Brain microvascular endothelial cell (primary cell): ENCODE data around the gene ROBO1.

ENCODE experiments used
- DNase-seq: peaks from one replicate; pipeline ENCODE4 v3.0.0-alpha.2; 2020
- H3K27ac ChIP-seq: fragments of 250-450 bp; sonication (Bioruptor Pico); 2 replicates; pipeline ENCODE4 v1.5.1; 2020; ENCODE audit warnings: mild to moderate bottlenecking, moderate library complexity
- H3K27me3 ChIP-seq: fragments of 250-450 bp; sonication (Bioruptor Pico); replicated peaks from 2 replicates; pipeline ENCODE4 v1.5.1; 2020; ENCODE audit warnings: mild to moderate bottlenecking
- H3K36me3 ChIP-seq: fragments of 250-450 bp; sonication (Bioruptor Pico); replicated peaks from 2 replicates; pipeline ENCODE4 v1.5.1; 2020; ENCODE audit warnings: mild to moderate bottlenecking
- H3K4me3 ChIP-seq: 2 replicates; pipeline ENCODE4 v1.5.1; 2011; ENCODE audit warnings: low read depth, mild to moderate bottlenecking, control low read depth, low read length, moderate library complexity
- in situ Hi-C: cut with HindIII; loops from 2 replicates; pipeline ENCODE4 v1.10.0; 2017; ENCODE audit warnings: low sequenced_read_pairs, low pct_ligation_motif_present
- TF ChIP-seq, protein P1 (sequence below): IDR thresholded peaks from 2 replicates; pipeline ENCODE4 v1.5.1; 2011; ENCODE audit warnings: low read depth, mild to moderate bottlenecking, moderate library complexity, low read length, control low read depth, inconsistent platforms; ENCODE audit errors: missing control alignments

ROBO1 gene

GRCh38 chr3:79217096-79217495 is 550.7 kb downstream of the ROBO1 start:
- Histone ChIP-seq H3K4me3 (no peak overlapping the region), H3K27ac (no peak overlapping the region), H3K27me3 (no peaks in the 10 kb centered on the region), H3K36me3 (no peaks in the 10 kb centered on the region)
- DNase-seq, result no peak
- TF ChIP-seq, protein P1, sequence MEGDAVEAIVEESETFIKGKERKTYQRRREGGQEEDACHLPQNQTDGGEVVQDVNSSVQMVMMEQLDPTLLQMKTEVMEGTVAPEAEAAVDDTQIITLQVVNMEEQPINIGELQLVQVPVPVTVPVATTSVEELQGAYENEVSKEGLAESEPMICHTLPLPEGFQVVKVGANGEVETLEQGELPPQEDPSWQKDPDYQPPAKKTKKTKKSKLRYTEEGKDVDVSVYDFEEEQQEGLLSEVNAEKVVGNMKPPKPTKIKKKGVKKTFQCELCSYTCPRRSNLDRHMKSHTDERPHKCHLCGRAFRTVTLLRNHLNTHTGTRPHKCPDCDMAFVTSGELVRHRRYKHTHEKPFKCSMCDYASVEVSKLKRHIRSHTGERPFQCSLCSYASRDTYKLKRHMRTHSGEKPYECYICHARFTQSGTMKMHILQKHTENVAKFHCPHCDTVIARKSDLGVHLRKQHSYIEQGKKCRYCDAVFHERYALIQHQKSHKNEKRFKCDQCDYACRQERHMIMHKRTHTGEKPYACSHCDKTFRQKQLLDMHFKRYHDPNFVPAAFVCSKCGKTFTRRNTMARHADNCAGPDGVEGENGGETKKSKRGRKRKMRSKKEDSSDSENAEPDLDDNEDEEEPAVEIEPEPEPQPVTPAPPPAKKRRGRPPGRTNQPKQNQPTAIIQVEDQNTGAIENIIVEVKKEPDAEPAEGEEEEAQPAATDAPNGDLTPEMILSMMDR, result no peak
- in situ Hi-C loops, result no loop called here

GRCh38 chr3:79215286-79215685 is 552.5 kb downstream of the ROBO1 start:
- H3K36me3 ChIP-seq, result no peaks in the 10 kb centered on the region
- TF ChIP-seq, protein P1, result no peak
- no peak overlapping the region for H3K4me3 ChIP-seq
- no peak overlapping the region for H3K27ac ChIP-seq
- in situ Hi-C loops, result no loop called here
- H3K27me3 ChIP-seq, result no peaks in the 10 kb centered on the region
- DNase-seq, result no peak

DNA sequence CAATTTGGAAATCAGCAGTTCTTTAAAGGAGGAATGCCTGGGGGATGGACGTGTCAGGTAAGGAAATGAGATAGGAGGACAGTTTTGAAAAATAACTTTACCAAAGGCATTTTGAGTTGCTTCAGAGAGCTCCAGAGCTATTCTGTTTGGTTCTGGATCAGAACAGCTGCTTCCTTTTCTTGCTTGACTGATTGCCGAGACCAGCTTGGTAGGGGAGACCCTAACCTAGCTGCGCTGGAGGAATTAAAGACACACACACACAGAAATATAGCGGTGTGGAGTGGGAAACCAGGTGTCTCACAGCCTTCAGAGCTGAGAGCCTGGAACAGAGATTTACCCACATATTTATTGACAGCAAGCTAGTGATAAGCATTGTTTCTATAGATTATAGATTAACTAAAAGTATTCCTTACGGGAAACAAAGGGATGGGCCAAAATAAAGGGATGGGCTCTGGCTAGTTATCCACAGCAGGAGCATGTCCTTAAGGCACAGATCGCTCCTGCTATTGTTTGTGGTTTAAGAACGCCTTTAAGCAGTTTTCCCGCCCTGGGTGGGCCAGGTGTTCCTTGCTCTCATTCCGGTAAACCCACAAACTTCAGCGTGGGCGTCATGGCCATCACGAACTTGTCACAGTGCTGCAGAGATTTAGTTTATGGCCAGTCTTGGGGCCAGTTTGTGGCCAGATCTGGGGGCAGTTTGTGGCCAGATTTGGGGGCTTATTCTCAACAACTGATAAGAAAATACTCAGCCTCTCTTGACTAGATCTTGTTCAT is 556.0 kb downstream of the ROBO1 start:
- H3K27me3 ChIP-seq, result no peaks in the 10 kb centered on the region
- H3K4me3 ChIP-seq, result no peak overlapping the region
- no peak overlapping the region for H3K27ac ChIP-seq
- no peaks in the 10 kb centered on the region for H3K36me3 ChIP-seq
- TF ChIP-seq, protein P1, result no peak
- DNase-seq, result no peak
- in situ Hi-C loops, result no loop called here

DNA sequence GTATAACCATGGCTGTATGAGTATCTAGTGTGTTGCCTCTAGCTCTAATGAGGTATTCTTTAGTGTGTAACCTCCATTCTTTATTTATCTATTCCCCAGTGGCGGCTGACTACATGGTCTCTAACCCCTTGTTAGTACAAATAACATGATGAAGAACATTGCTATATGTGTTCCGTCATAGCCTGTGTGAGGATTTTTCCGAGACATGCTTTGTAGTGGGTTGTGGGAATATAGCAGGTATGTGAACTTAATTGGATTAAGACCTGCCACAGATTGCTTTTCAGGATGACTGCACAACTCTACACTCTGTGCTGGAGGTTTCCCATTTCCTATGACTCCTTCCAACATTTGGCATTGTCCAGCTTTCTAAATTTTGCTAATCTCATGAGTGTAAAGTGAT is 563.4 kb downstream of the ROBO1 start:
- in situ Hi-C loops, result no loop called here
- no peaks in the 10 kb centered on the region for H3K27me3 ChIP-seq
- no peak overlapping the region for H3K27ac ChIP-seq
- no peak for DNase-seq
- TF ChIP-seq, protein P1, result no peak
- no peaks in the 10 kb centered on the region for H3K36me3 ChIP-seq
- H3K4me3 ChIP-seq, result no peak overlapping the region

- Histone ChIP-seq H3K4me3 (no peak overlapping the region), H3K27ac (no peak overlapping the region), H3K27me3 (no peaks in the 10 kb centered on the region), H3K36me3 (no peaks in the 10 kb centered on the region)
- in situ Hi-C loops, result no loop called here
- DNase-seq, result no peak
- TF ChIP-seq, protein P1, result no peak
Measured at GRCh38 chr3:79203144-79203519, 564.7 kb downstream of the ROBO1 start.
